NCI-H128 (cell line): Measurements from ENCODE around the gene TOP3A.
A peak's percentile ranks its signal among the peaks of the same experiment; 100 is the strongest.

Experiments
- DNase-seq: peaks from one replicate; lab custom pipeline; 2025; ENCODE audit not compliant: unreplicated experiment; lab: John Stamatoyannopoulos, UW

The TOP3A gene

DNA sequence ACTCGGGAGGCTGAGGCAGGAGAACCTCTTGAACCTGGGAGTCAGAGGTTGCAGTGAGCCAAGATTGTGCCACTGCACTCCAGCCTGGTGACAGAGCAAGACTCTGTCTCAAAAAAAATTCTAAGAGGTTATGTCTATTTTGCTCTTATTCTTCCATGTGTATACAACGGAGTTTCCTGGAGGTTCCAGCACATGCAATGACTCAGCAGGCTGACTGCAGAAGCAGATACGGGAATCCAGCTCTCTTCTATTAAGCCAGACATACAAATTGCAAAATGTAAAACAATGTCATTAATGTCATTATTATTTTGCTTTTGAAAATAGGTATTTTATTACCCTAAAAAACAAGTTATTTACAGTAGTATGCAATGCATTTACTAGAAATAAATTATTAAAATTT is 35.9 kb downstream of the TOP3A start:
- no peak for DNase-seq

DNA sequence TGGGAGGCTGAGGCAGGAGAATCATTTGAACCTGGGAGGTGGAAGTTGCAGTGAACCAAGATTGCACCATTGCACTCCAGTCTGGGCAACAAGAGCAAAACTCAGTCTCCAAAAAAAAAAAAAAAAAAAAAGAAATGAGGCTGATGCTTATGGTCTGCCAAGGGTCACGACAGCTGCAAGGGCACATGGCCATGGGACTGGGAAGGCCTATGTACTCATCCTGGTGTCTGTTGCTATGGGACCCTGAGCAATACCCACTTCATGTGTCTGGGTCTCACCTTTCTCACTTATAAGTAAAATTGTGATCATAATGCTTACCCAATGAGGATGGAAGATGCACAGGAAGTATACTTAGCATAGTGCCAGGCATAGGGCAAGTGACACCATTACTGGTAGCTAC is 37.7 kb downstream of the TOP3A start:
- DNase-seq = no peak

DNA sequence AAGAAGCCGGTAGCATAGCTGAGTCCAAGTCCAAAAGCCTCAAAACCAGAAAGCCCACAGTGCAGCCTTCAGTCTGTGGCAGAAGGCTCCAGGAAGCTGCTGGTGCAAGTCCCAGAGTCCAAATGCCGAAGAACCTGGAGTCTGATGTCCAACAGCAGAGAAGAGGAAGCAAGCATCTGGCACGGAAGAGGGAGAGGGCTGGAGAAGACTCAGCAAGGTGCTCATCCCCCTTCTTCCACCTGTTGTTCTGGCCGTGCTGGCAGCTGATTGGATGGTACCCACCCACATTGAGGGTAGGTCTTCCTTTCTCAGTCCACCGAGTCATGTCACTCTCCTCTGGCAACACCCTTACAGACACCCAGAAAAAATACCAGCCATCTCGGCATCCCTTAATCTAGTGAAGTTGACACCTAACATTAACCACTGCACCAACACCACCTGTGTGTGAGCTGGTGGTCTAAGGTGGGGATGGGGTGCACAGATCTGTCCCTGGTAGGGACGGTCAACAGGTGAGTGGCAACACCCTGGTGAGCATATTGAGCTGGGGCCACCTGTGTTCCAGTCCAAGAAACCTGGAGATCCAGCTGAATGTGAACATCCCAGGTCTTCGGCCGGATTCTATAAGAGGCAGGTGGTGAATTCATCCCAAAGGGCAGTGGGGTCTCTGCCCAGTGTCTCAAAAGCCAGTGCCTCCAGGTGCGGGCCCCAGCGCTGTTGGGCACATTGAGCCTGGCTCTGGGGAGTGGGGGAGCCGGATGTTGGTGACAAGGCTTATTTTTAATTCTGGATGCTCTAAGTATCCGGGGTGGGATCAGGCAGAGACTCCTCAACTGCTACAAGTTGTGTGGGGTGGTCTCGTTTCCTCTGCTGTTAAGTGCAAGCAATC is 44.5 kb downstream of the TOP3A start:
- DNase-seq = no peak

DNA sequence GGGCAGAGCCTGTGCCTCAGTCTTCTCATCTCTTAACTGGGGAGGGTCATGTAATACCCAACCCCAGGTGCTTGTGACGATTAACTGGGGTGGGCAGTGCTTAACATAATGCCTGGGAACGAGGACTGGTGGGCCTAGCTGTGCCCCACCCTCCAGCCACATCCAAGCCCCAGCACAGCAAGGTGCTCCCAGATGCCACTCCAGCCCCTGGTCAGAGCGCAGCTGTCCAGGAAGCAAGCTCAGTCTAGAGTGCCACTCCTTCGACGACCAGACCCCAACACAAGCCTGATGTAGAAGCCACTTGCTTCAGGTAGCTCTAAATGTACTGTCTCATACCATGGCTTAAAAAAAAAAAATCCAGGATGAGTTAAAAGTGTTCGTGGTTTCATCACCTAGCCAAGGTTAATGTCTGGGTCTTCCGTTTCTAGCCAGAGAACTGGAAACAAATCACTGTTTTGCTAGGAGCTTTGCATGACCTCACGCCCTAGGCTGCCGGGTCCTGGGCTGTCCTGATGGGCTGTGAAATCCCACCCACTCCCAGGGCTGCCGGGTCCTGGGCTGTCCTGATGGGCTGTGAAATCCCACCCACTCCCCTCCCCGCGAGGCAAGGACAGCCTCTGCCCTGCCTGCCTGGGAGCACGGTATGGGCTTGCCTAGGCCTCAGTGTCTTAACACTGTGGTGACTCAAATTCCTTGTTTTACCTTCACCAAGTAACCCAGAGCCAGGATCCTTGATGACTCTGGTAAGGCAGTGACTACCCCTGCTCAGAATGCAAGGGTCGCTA is 46.7 kb downstream of the TOP3A start:
- DNase-seq = no peak

DNA sequence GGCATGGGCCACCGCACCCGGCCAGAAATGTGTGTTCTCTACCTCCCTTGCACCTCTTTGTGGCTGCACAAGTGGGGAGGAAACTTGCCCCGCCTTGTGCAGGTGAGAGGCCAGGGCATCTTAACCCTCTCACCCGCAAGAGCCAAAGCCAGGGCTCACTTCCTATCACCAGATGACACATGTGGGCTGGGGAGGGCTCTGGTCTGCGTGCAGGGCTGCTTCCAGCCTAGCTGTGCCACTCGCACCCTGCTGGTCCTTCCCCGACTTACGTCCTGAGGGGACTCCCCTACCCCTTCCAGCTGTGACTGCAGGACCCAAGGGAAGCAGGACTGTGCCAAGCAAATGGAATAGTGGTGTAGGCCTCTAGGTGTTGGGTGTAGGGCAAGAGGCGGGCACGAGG is 47.4 kb downstream of the TOP3A start:
- no peak for DNase-seq

DNA sequence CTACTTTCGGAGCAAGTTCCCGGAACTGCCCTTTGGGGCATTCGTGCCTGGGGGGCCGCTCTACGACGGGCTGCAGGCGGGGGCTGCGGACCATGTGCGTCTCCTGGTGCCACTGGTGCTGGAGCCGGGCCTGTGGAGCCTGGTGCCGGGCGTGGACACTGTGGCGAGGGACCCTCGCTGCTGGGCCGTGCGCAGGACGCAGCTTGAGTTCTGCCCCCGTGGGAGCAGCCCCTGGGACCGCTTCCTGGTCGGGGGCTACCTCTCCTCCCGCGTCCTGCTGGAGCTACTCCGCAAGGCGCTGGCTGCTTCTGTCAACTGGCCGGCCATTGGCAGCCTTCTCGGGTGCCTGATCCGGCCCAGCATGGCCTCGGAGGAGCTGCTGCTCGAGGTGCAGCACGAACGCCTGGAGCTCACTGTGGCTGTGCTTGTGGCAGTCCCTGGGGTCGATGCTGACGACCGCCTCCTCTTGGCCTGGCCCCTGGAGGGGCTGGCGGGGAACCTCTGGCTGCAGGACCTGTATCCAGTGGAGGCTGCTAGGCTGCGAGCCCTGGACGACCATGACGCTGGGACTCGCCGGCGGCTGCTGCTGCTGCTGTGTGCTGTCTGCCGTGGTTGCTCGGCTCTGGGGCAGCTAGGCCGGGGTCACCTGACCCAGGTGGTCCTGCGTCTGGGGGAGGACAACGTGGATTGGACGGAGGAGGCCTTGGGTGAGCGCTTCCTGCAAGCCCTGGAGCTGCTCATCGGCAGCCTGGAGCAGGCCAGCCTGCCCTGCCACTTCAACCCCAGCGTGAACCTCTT is 50.7 kb downstream of the TOP3A start:
- DNase-seq = no peak

DNA sequence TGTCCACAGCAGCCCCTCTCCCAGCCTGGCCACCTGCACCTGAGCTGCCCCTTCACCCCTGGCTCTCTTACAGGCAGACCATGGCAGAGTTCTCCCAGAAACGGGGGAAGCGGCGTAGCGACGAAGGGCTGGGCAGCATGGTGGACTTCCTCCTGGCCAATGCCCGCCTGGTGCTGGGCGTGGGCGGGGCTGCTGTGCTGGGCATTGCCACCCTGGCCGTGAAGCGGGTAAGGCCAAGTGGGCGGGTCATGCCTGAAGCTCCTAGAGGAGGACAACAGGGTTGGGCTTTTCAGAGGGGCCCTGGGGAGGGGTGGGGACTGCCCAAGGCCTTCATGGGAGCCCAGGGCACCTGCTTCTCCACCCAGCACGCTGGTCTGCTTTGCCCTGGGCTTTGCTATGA is 52.2 kb downstream of the TOP3A start:
- no peak for DNase-seq

DNA sequence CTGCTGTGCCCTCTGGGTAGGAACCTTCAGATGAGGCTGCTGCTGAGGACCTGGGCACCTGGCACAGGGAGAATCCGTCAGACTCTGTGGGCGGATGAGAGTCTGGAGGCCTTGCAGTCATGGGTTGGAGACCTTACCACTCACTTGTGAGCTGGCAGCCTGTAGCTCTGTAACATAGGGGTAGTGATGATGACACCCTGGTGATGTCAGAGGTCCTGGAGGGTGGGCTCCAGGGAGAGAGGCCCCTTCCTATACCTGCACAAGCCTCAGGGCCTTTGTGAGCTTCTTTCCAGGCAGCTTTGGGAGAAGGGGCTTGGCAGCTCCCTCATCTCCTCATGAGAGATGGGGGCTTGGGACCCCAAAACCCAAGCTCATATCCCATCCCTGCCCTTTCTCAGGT is 52.7 kb downstream of the TOP3A start:
- no peak for DNase-seq

DNA sequence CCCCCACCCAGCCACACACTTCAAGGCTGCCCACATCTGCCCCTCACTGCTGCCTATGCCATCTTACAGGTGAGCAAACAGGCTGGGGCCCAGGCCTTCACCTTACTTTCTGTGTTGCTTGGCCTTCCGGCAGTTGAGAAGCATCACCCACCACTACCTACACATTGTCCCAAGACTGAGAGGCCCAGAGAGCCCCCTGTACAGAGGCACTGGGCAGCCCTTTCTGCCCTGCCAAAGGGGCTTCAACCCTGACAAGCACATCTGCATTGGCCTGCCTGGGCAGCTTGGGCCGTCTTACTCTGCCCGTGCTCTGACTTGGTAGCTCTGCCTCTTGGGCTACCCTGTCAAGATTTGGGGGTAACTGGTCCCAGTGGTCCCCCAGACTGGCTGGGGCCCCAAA is 53.1 kb downstream of the TOP3A start:
- no peak for DNase-seq

DNA sequence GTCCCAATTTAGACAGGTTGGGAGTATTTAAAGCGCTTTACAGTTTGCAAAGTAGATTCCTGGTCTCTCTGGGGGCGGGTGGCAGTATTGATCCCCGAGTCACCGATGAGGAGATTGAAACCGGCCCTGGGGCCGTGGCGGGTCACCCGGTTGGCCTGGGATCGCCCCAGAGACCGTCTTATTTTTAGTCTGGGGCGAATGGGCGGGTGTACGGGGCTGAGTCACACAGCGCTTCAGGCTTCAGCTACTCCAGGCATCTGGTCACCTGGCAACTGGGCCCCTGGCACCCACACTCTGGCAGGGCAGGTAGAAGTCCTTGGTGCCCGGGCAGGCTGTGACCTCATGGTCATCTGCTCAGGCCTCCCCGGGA is 53.7 kb downstream of the TOP3A start:
- DNase-seq = no peak

DNA sequence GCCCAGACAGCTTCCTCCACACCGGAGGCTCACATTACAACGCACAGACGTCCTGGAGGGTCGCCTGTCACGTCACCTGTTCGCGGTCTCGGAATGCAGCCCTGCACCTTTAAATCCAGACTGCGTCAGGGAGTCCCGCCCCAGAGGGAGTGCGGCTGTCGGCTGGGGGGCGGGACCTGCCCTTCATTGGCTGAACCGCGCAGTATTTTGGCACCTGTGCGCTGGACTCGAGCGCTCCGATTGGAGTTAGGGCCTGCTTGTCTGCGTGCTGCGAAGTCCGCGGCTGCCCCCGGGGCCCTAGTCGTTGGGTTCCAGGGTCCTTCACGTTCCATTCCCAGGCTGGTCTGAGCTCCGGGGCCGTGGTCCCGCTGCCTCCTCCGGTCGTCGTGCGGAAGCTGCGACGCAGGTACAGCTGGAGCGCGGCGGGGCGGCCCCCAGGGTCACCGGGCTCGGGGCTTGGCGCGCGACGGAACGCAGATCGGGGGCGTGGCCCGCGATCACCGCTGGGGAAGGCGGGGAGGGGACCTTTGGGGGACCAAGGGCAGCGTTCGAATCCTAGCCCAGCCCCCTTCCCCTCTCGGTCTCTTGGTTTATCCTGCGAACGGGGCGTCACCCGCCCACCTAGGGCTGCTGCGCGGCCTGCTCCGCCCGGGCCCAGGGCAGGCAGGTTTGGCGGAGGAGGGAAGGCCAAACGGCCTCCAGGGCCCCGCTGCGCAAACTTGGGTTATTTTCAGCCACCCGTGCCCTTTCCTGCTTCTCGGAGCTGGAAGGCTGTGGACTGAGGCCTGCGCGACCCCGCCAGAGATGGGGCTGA is 54.3 kb downstream of the TOP3A start, which contains the start of gene MIEF2:
Gene MIEF2 (plus strand): TSS at position 331 of the 814 bp plus-strand sequence. CDS start 2,059 bp downstream, outside the sequence.
- peak; percentile 84 for DNase-seq

DNA sequence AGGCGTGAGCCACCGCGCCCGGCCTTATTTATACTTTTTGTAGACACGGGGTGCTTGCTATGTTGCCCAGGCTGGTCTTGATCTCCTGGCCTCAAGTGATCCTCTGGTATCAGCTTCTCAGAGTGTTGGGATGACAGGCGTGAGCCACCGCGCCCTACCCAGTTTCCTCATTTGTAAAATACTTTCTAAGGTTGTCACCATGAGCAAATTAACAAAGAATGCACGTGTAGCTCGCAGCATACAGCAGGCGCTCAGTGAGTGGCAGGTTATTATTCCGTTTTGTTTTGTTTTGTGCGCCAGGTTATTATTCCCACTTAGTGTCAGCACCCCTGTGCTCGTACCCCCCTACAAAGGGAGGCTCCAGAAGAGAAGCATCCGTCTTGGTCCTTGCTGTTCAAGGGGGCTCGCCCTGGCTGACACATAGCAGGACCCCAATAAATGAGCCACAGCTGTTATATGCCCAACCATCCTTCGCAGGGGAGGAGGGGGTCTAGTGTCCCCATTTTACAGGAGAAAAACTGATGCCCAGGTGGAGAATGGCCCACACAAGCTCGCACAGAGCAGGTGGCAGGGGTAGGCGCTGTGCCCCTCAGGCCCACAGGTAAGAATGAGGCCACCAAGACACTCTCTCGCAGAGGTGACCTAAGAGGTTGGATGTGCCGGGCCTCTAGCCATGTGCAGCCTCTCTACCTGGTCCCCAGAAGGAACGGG is 55.0 kb downstream of the TOP3A start:
- no peak for DNase-seq

DNA sequence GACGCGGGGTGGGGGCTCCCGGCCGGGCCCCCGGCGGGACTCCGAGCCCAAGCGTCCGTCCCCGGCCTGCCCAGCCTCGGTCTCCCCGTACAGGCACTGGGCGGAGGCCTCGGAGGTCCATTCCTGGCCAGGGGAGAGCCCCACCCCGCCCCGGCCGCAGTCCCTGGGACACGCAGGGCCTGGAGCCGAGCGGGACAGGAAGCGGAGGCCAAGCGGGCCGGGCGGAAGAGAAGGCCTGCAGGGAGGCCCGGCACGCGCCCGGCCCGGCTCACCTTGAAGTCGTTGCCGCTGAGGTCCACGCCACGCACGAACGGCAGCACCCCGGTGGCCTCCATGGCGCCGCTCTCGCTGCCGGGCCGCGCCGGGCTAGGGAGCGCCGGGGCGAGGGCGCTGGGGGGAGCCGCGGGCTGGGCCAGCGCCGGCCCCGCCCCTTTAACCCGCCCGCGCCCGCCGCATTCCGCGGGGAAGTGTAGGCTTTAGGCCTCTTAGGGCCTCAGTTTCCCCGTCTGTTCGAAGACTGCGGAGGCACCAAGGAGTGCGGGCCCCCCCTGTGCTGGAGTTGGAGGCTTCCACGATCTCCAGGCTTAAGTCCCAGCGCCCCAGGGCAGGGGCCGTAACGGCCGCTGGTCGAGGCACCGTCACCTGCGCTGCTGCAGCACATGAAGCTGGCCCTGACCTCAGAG is 56.3 kb downstream of the TOP3A start, which contains the start of gene FLII:
Gene FLII (minus strand): TSS at position 383 of the 683 bp plus-strand sequence. CDS start 48 bp downstream, at position 335.
- DNase-seq = no peak

DNA sequence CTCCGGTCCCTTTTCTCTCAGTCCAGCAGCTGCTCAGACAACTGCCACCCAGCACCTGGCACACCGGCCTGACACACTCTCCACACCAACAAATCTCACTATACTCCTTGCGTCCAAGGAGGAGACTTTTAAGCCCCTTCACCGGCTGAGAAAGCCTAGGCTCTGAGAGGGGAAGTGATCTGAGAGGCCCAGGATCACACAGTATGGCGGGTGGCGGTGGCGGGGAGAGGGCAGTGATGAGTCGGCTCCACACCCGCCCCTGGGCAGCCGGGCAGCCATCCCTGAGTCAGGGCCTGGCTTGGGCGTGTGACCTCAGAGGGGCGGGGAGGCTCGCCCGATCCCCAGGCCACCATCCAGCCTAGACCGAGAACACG is 56.8 kb downstream of the TOP3A start:
- no peak for DNase-seq

DNA sequence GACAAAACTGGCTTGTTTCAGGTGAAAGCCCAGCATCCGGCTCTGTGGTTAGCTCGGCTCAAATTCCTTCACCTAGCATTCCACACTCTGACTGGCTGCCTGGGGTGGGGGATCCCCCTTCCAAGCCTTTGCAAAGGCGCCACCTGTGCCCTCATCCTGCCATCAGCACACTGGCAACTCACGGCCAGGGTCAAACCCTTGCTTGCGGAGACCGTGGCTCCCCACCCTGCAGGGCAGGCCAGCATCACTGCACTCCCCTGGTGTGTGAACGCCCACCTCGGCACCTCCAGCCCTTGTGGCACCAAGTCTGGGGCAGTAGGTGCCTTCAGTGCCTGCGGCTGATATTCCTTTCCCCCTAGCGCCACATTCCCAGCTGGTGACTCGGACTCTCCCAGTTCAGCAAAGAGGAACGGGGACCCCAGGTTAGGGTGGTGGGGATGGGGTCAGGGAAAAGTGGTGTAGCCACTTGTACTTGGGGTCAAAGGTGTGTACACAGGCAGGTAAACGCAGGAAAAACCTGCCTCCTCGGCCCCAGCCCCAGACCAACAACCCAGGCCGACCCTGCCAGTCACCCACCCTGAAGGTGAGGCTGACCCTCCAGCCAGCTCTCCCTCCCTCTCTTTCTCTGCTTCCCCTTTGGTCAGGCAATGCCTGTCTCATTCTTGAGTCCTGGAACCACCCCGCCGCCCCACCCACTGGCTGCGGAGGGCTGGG is 57.4 kb downstream of the TOP3A start:
- DNase-seq = no peak

DNA sequence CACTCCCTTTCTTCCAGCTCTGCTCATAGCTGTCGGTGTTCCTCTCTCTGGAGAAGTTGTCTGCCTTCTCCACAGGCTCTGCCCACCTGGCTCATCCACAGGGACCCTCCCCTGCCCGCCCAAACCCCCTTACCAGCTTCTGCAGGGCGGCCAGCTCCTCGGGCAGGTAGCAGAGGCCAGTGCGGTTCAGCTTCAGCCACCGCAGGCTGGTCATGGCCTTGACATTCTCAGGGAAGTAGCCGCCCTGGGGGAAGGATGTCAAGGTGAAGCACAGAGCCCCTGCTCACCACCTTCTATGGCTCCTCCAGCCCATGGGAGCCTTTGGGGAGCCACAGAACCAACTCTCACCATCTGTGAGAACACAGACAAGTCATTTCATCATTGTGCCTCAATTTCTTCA is 58.0 kb downstream of the TOP3A start:
- no peak for DNase-seq

DNA sequence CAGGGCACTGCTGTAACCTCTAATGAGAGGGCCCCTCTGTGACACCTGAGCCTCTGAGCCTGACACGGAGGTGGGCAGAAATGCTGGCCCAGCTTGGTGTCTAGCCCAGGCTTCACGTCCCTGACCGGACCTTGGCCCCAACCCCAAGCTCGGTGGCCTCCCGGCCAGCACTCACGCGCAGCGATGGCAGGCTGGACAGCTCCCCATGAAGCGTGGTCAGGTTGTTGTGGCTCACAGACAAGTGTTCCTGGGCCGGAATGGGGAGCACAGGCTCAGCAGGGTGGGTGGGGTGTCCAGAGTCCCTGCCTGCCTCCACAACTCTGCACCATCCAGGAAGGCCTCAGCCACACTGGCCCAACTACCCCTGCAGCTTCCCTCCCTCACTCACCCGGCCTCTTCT is 58.4 kb downstream of the TOP3A start:
- no peak for DNase-seq

DNA sequence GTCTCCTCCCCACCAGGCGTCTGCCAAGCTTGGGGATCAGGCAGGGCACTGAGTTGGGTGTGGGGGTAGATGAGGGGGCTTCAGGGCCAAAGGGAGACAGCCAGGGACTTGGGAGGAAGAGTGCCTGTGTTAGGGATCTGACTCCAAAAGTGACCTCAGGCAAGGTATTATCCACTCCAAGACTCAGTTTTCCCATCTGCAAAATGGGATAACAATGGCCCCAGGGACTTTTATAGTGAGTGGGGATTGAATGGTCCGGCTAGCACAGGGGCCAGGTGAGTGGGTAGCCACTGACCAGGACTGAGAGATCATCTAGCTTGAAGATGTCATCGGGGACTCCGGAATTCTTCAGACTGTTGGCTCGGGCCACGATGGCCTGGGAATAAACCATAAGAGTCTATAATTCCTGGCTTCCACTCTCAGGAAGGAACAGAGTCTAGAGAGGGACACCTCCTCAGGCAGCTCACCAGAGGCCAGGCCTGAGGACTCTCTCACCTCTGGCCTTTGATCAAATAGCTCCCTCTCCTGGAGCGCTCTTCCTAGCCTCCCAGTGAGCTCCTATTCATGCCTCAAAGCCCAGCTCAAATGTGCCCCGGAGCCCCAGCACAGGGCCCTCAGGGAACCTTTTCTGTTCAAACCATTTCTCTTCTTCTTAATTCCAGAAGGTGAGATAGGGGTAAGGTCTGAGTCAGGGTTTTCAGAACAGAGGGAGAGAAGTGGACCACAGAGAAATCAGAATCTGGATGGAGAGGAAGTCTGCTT is 59.7 kb downstream of the TOP3A start:
- no peak for DNase-seq
